Activated CD4-positive, alpha-beta T cell treated with anti-CD3 and anti-CD28 coated beads for 4 hours (primary cell): Measurements from ENCODE around the gene WDR18.
A peak's percentile ranks its signal among the peaks of the same experiment; 100 is the strongest.

ENCODE experiments used
- DNase-seq, 2 donors: peaks; one replicate each; pipeline ENCODE4 v3.0.0-alpha.2; 2020

Gene WDR18

DNA sequence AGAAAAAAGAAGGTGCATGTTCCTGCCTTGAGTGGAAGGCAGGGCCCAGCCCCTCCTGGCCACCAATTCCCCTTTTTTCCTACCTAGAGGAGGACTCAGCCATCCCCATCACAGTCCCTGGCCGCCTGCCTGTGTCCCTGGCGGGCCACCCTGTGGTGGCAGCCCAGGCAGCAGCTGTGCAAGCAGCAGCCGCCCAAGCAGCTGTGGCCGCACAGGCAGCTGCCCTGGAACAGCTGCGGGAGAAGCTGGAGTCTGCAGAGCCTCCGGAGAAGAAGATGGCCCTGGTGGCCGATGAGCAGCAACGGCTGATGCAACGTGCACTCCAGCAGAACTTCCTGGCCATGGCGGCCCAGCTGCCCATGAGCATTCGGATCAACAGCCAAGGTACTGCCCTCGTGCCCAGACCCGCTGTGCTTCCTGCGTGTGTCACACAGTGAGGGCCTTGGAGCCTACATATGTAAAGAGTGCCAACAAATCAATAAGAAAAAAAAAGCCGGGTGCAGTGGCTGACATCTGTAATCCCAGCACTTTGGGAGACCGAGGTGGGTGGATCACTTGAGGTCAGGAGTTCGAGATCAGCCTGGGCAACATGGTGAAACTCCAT, 17.6 kb upstream of the WDR18 start:
- no peak for DNase-seq

- no peak for DNase-seq
Measured at GRCh38 chr19:970695-971094, 13.4 kb upstream of the WDR18 start.

GRCh38 chr19:971795-972194, 12.3 kb upstream of the WDR18 start:
- DNase-seq, result no peak

DNA sequence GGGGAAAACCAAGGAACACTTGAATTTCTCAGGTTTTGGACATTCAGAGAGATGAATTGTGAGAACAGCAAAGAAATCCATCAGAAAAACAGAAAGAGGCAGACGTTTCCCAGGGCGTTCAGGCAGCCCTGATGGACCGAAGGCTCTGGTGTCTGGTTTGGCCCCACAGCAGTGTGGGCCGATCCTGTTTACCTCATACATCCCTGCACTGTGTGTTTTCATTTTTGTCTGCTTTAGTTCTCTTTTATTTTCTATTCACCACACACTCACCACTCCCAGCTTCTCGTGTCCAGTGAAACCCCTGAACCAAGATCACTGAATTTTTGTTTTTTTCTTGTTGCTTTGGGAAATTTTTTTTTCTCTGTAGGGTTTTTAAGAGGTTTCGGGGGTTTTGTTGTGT, 11.9 kb upstream of the WDR18 start:
- DNase-seq, result no peak

GRCh38 chr19:973726-974563, 10.2 kb upstream of the WDR18 start:
- no peak for DNase-seq

DNA sequence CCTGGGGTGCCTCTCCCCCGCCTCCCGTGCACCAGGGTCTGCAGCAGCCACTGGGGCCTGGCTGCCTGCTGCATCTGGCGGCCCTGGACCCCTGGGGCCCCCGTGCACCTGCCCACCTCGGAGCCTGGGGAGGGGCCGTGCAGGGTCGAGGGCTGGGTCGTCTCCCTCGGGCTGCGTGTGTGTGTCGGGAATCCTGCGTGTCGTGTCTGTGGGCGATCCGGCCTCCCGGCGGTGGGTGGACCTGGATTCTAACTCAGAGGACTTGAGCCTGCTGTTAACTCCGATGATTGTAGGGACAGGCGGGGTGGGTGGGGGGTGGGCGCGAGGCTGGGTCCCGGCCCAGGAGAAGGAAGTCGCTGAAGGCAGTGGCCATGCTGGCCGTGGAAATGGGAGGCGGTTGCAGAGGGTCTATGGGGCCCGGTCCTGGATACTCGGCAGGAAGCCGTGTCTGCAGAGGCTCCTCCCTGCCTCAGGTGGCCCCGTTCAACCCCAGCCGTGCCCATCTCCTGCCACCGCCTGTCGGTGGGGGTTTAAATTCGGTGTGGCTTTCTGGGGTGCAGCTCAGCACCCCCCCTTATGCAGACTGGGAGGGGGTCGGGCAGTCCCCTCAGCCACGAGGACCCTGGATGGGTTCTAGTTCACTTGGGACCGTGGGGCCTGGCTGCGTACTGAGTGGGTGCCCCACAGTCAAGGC, 9.4 kb upstream of the WDR18 start:
- DNase-seq, result no peak

DNA sequence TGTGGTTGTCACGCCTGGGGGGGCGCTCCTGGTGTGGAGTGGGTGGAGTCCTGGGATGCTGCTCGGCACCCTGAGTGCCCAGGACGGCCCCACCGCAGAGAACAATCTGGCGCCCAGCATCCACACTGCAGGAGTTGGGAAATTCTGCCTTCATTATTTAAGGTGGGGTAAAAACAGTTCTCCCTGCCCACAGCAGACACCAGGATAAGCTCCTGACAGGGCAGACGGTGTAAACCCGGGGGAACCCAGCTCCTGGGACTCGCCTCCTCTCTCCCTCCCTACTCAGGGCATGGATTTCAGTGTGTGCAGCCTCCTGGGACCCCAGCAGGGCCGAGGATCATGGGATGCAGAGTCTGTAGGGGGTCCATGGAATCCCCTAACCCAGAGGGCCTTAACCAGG, 7.7 kb upstream of the WDR18 start:
- DNase-seq, result no peak

GRCh38 chr19:977058-977464, 7.1 kb upstream of the WDR18 start:
- DNase-seq, result no peak

- DNase-seq, result no peak
Measured at GRCh38 chr19:979318-979741, 4.8 kb upstream of the WDR18 start.

GRCh38 chr19:980133-980998, 3.8 kb upstream of the WDR18 start:
- DNase-seq, result no peak

DNA sequence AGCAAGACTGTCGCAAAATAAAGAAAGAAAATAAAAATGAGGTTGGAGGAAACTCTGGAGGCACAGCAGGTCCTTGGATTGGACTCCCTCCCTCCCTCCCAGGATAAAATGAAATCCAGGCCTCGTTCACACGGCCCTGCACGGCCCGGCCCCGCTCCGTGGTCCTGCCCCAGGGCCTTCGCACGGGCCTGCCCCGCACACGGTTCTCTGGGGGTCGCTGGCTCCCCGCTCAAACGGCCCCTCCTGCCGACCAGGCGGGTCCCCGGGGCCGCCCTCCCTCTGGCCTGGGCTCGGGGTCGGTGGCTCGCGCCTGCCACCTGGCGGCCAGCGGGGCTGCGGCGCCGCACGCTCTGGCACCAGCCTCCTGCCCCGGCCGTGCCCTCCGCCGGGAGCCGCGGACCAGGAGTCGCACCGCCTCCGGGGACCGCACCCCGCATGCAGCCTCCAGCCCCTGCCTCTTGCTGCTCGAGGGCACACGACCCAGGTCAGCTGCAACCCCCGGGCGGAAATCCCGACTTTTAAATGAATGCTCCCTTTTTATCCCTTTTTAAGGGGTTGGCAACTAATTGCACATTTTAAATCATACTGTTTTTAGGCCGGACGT, 1.5 kb upstream of the WDR18 start:
- DNase-seq, result peak; percentile 69 to 72

GRCh38 chr19:986083-986482, 1.9 kb downstream of the WDR18 start:
- DNase-seq, result no peak

DNA sequence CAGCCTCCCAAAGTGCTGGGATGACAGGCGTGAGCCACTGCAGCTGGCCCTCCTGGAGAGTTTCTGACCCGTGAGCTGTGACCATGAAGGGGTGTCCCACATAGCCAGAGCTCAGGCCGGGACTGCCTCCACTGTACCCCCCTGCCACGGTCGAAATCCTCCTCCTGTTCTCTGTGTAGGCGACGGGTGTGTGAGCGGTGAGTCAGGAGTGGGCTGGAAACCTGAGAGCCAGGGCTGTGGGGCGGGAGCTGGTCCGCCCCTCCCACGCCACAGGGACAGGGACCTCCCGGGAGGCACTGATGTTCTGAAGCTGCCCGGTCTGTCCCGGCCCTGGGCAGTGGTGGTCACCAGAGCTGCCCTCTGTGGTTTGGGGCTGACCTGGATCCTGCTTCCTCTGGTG, 3.9 kb downstream of the WDR18 start:
- no peak for DNase-seq

- no peak for DNase-seq
Measured at GRCh38 chr19:988510-988909, 4.4 kb downstream of the WDR18 start.

DNA sequence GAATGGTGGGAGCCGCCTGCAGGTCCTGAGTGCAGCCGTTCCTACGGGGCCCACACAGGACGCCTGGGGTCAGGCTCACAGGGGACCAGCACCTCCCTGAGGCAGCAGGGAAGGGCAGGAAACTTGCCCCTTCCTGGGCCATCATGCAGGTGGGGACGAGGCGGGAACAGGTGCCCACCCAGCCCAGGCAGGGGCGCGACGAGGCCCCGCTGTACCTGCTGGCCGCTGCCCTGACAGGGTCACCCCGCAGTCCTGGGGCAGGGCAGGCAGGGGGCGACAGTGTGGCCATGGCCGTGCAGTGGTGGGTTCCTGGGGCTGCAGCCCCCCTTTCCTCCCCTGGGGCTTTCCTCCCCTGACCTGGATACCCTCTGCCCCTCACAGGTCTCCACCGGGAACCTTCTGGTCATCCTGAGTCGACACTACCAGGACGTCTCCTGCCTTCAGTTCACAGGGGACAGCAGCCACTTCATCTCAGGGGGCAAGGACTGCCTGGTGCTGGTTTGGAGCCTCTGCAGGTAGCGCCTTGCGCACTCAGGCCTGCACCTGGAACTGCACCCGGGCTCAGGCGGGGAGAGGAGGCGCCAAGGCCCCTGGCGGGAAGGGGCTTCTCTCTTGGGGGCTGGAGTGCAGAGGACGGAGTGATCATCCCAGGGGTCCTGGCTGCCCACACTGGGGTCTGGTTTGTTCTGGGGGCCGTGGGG, 5.4 kb downstream of the WDR18 start:
- DNase-seq, result no peak

GRCh38 chr19:990119-990571, 6.0 kb downstream of the WDR18 start:
- no peak for DNase-seq

DNA sequence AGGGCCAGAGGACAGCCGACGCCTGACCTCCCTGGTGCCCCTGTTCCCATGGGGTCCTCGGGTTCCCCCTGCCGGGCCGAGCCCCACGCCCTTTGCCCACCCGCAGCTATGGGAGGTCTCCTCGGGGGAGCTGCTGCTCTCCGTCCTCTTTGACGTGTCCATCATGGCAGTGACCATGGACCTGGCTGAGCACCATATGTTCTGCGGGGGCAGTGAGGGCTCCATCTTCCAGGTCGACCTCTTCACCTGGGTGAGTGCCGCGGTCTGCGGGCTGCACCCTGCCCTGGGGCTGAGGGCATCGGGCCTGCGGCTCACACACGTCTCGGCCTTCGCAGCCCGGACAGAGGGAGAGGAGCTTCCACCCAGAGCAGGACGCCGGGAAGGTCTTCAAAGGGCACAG, 6.6 kb downstream of the WDR18 start:
- DNase-seq, result no peak

- DNase-seq, result peak; percentile 39 to 54
Measured at GRCh38 chr19:991174-991931, 7.2 kb downstream of the WDR18 start.

DNA sequence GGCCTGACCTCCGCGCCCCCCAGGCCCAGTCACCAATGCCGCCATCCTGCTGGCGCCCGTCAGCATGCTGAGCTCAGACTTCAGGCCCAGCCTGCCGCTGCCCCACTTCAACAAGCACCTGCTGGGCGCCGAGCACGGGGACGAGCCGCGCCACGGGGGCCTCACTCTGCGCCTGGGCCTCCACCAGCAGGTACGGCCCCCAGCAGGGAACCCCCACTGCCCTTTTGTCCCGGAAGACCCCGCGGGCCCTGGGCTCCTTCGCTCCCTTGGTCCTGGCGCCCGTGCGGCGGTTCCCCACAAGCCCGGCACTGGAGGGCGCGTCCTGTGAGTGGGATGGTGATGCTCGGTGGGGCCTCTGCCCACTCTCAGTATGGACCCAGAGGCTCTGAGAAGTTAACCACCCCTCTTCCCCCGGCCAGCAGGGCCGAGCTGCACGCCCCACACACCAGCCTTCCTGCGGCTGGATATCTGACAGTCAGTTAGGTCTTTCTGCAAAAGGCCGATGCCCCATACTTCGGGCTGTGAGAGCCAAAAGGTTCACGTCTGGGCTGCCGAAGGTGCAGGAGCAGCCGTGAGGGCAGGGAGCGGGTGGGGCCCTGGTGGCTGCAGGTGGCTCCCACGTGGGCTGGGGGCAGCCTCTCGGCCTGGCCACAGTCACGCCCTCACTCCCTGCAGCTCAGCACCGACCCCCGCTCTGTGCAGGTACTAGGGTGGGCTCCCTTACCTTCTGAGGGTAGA, 8.0 kb downstream of the WDR18 start:
- no peak for DNase-seq

GRCh38 chr19:992670-993055, 8.5 kb downstream of the WDR18 start:
- no peak for DNase-seq
